Measurements from ENCODE around the gene CATSPERD. TPM values are rescaled to one million over a fixed set of nuclear protein-coding genes. Genes with fewer than 3 reads are reported as not detected.

CATSPERD gene
- total RNA-seq, 1 donor from 2014 or later: 0.41 TPM

- no peak overlapping the region for H3K27ac Mint-ChIP-seq
These were observed 33.3 kb downstream of the CATSPERD start for GRCh38 chr19:5753743-5754142.

DNA sequence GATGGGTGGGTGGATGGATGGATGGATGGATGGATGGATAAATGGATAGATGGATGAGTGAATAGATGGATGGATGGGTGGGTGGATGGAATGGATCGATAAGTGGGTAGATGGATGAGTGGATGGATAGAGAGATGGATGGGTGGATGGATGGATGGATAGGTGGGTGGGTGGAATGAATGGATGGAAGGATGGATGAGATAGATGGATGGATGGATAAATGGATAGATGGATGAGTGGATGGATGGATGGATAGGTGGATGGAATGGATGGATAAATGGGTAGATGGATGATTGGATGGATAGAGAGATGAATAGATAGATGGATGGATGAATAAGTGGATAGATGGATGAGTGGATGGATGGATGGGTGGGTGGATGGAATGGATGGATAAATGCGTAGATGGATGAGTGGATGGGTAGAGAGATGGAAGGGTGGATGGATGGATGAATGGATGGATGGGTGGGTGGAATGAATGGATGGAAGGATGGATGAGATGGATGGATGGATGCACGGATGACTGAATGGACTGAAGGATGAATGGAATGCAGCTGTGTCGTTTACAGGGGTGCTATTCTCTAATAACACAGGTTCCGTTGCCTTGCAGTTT is 42.3 kb downstream of the CATSPERD start:
- H3K4me1 Mint-ChIP-seq (ENCODE audit: unreplicated experiment): no peaks in the 10 kb centered on the region
- H3K4me3 Mint-ChIP-seq: no peak overlapping the region
- no peak for DNase-seq (ENCODE audit: extremely low spot score, unreplicated experiment)
- H3K27ac Mint-ChIP-seq: no peak overlapping the region
- no peak for TF ChIP-seq CTCF (conservative IDR thresholded peaks at IDR 0.05)
- no peaks in the 10 kb centered on the region for H3K36me3 Mint-ChIP-seq
- H3K27me3 Mint-ChIP-seq: peaks cover 3% of the 10 kb centered on the region
- no peaks in the 10 kb centered on the region for H3K9me3 Mint-ChIP-seq

More at GRCh38 chr19:5753743-5754142, 33.3 kb downstream of the CATSPERD start:
- Mint-ChIP-seq H3K4me1 (ENCODE audit: unreplicated experiment) (no peaks in the 10 kb centered on the region), H3K27me3 (peaks cover 3% of the 10 kb centered on the region), H3K36me3 (no peaks in the 10 kb centered on the region), H3K9me3 (no peaks in the 10 kb centered on the region), H3K4me3 (no peak overlapping the region)
- TF ChIP-seq CTCF (conservative IDR thresholded peaks at IDR 0.05): no peak
- DNase-seq (ENCODE audit: extremely low spot score, unreplicated experiment): no peak

- no peaks in the 10 kb centered on the region for H3K4me1 Mint-ChIP-seq (ENCODE audit: unreplicated experiment)
- no peak for DNase-seq (ENCODE audit: extremely low spot score, unreplicated experiment)
- H3K27ac Mint-ChIP-seq: no peak overlapping the region
- H3K27me3 Mint-ChIP-seq: peaks cover 3% of the 10 kb centered on the region
- H3K4me3 Mint-ChIP-seq: no peak overlapping the region
- no peak for TF ChIP-seq CTCF (conservative IDR thresholded peaks at IDR 0.05)
- H3K36me3 Mint-ChIP-seq: no peaks in the 10 kb centered on the region
- H3K9me3 Mint-ChIP-seq: no peaks in the 10 kb centered on the region
These were observed 44.8 kb downstream of the CATSPERD start for GRCh38 chr19:5765220-5765619.

GRCh38 chr19:5767949-5768348 is 47.5 kb downstream of the CATSPERD start:
- Mint-ChIP-seq H3K4me1 (ENCODE audit: unreplicated experiment) (no peaks in the 10 kb centered on the region), H3K27me3 (peaks cover under 1% of the 10 kb centered on the region), H3K4me3 (no peak overlapping the region), H3K9me3 (no peaks in the 10 kb centered on the region), H3K27ac (no peak overlapping the region), H3K36me3 (no peaks in the 10 kb centered on the region)
- TF ChIP-seq CTCF (conservative IDR thresholded peaks at IDR 0.05): no peak
- no peak for DNase-seq (ENCODE audit: extremely low spot score, unreplicated experiment)

GRCh38 chr19:5772416-5772815 is 52.0 kb downstream of the CATSPERD start:
- no peak for DNase-seq (ENCODE audit: extremely low spot score, unreplicated experiment)
- TF ChIP-seq CTCF (conservative IDR thresholded peaks at IDR 0.05): no peak
- Mint-ChIP-seq H3K27me3 (no peaks in the 10 kb centered on the region), H3K36me3 (no peaks in the 10 kb centered on the region), H3K9me3 (no peaks in the 10 kb centered on the region), H3K27ac (no peak overlapping the region), H3K4me3 (no peak overlapping the region), H3K4me1 (ENCODE audit: unreplicated experiment) (no peaks in the 10 kb centered on the region)

DNA sequence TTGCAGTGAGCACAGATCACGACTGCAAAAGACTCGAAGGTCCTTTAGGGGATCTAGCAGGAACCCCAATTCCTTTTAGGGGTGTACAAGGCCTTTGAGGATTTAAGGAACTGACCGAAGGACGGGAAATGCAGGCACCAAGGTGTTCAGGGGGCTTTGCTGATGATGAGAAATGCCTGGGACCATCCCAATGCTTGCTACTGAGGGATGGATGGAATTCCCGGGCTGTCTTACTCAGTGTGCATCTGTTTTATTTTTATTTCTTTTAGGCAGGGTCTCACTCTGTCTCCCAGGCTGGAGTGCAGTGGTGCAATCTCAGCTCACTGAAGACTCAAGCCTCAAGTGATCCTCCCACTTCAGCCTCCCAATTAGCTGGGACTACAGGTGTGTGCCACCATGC is 52.8 kb downstream of the CATSPERD start:
- no peak for TF ChIP-seq CTCF (conservative IDR thresholded peaks at IDR 0.05)
- Mint-ChIP-seq H3K27me3 (no peaks in the 10 kb centered on the region), H3K9me3 (no peaks in the 10 kb centered on the region), H3K4me3 (no peak overlapping the region), H3K27ac (no peak overlapping the region), H3K36me3 (no peaks in the 10 kb centered on the region), H3K4me1 (ENCODE audit: unreplicated experiment) (no peaks in the 10 kb centered on the region)
- DNase-seq (ENCODE audit: extremely low spot score, unreplicated experiment): no peak

Measured in type B pancreatic cell (in vitro differentiated cells).